ENCODE results near the gene SMAD5. TPM values are rescaled to one million over a fixed set of nuclear protein-coding genes. Genes with fewer than 3 reads are reported as not detected.

Gene SMAD5
- total and polyA plus RNA-seq, 2 of the 8 experiments (the other 6 are each of a cell fraction or from before 2014, with no cell fraction given), result 30.2 to 60.5 TPM

- TF ChIP-seq RAD21 (IDR thresholded peaks at IDR 0.05 in 1 of 2, conservative IDR thresholded peaks at IDR 0.05 in 1 of 2; ENCODE audit: low read depth in 2 of 2, low read length in 2 of 2), result no peak
- TF ChIP-seq RNF2 (IDR thresholded peaks at IDR 0.05; ENCODE audit: borderline replicate concordance, low read depth, low read length, missing control alignments, poor library complexity, severe bottlenecking), result no peak
- TF ChIP-seq GABPA (IDR thresholded peaks at IDR 0.05; ENCODE audit: borderline replicate concordance, insufficient read depth, low read length), result no peak
- no peak for TF ChIP-seq MAFK (IDR thresholded peaks at IDR 0.05; ENCODE audit: low read depth, low read length)
- TF ChIP-seq, protein P1, sequence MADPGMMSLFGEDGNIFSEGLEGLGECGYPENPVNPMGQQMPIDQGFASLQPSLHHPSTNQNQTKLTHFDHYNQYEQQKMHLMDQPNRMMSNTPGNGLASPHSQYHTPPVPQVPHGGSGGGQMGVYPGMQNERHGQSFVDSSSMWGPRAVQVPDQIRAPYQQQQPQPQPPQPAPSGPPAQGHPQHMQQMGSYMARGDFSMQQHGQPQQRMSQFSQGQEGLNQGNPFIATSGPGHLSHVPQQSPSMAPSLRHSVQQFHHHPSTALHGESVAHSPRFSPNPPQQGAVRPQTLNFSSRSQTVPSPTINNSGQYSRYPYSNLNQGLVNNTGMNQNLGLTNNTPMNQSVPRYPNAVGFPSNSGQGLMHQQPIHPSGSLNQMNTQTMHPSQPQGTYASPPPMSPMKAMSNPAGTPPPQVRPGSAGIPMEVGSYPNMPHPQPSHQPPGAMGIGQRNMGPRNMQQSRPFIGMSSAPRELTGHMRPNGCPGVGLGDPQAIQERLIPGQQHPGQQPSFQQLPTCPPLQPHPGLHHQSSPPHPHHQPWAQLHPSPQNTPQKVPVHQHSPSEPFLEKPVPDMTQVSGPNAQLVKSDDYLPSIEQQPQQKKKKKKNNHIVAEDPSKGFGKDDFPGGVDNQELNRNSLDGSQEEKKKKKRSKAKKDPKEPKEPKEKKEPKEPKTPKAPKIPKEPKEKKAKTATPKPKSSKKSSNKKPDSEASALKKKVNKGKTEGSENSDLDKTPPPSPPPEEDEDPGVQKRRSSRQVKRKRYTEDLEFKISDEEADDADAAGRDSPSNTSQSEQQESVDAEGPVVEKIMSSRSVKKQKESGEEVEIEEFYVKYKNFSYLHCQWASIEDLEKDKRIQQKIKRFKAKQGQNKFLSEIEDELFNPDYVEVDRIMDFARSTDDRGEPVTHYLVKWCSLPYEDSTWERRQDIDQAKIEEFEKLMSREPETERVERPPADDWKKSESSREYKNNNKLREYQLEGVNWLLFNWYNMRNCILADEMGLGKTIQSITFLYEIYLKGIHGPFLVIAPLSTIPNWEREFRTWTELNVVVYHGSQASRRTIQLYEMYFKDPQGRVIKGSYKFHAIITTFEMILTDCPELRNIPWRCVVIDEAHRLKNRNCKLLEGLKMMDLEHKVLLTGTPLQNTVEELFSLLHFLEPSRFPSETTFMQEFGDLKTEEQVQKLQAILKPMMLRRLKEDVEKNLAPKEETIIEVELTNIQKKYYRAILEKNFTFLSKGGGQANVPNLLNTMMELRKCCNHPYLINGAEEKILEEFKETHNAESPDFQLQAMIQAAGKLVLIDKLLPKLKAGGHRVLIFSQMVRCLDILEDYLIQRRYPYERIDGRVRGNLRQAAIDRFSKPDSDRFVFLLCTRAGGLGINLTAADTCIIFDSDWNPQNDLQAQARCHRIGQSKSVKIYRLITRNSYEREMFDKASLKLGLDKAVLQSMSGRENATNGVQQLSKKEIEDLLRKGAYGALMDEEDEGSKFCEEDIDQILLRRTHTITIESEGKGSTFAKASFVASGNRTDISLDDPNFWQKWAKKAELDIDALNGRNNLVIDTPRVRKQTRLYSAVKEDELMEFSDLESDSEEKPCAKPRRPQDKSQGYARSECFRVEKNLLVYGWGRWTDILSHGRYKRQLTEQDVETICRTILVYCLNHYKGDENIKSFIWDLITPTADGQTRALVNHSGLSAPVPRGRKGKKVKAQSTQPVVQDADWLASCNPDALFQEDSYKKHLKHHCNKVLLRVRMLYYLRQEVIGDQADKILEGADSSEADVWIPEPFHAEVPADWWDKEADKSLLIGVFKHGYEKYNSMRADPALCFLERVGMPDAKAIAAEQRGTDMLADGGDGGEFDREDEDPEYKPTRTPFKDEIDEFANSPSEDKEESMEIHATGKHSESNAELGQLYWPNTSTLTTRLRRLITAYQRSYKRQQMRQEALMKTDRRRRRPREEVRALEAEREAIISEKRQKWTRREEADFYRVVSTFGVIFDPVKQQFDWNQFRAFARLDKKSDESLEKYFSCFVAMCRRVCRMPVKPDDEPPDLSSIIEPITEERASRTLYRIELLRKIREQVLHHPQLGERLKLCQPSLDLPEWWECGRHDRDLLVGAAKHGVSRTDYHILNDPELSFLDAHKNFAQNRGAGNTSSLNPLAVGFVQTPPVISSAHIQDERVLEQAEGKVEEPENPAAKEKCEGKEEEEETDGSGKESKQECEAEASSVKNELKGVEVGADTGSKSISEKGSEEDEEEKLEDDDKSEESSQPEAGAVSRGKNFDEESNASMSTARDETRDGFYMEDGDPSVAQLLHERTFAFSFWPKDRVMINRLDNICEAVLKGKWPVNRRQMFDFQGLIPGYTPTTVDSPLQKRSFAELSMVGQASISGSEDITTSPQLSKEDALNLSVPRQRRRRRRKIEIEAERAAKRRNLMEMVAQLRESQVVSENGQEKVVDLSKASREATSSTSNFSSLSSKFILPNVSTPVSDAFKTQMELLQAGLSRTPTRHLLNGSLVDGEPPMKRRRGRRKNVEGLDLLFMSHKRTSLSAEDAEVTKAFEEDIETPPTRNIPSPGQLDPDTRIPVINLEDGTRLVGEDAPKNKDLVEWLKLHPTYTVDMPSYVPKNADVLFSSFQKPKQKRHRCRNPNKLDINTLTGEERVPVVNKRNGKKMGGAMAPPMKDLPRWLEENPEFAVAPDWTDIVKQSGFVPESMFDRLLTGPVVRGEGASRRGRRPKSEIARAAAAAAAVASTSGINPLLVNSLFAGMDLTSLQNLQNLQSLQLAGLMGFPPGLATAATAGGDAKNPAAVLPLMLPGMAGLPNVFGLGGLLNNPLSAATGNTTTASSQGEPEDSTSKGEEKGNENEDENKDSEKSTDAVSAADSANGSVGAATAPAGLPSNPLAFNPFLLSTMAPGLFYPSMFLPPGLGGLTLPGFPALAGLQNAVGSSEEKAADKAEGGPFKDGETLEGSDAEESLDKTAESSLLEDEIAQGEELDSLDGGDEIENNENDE (IDR thresholded peaks at IDR 0.05; ENCODE audit: insufficient replicate concordance, low read length), result no peak
These were observed 21.1 kb downstream of the SMAD5 start (continued) for GRCh38 chr5:136153581-136154236.

Data from H1 (cell line).